Mononuclear cell (primary cell): ENCODE data around the gene PRKD2. TPM values are rescaled to one million over a fixed set of nuclear protein-coding genes. Genes with fewer than 3 reads are reported as not detected.

ENCODE experiments used
- H3K27me3 ChIP-seq: 2 replicates; pipeline ENCODE4 v1.6.0; 2011; ENCODE audit warnings: low read length, control low read depth; ENCODE audit not compliant: insufficient read depth
- H3K4me1 ChIP-seq: 2 replicates; pipeline ENCODE4 v1.5.1; 2011; ENCODE audit warnings: mild to moderate bottlenecking, low read length, control low read depth; ENCODE audit not compliant: insufficient read depth
- H3K4me3 ChIP-seq: 2 replicates; pipeline ENCODE4 v1.5.1; 2011; ENCODE audit warnings: mild to moderate bottlenecking, low read length, moderate library complexity
- H3K9me3 ChIP-seq: 2 replicates; pipeline ENCODE4 v1.5.1; 2011; ENCODE audit warnings: low read depth, mild to moderate bottlenecking, control low read depth, low read length
- total RNA-seq: library from RNA; depleted of rRNA; stranded (reverse); fragments of >200 nt; gene quantifications from one replicate; pipeline ENCODE4 v1.2.3, GENCODE V29; 2012

Gene PRKD2
- total RNA-seq, 1 donor: 25.2 TPM

DNA sequence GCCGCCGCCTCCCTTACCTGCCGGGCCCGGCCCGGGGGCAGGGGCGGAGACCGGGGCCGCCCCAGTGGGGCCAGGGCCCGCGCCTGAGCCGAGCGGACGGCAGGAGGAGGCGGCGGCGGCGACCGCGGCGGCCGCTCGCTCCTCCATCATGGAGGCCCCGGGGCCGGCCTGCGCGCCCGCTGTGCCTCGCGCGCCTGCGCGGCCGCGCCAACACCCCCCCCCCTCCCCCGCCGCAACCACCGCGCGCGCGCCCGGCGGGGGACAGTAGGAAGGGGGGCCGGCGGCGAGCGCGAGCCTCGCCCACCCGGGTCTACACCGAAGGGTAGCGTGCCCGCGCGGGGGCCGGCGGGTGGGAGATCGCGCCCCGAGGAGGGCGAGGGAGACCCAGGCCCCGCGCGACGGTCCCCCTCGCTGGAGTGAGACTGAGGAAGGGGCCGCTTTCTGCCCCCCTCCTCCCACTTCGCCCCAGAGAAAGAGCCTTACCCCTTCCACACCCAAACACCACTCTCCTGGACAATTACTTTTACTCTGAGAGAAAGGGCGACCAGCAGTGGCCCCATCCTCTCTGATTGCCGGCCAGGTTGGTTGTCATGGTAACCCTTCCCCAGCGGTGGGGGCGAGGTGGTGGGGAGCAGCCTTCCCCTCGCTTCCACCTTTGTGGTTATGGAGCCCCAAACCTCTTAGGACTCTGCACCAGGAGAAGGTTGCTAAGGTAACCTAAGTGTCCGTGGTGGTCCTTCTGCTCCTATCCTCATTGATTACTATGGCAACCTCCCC, 29.6 kb upstream of the PRKD2 start, which contains the start of gene STRN4:
Gene STRN4 (minus strand): TSS at position 170 of the 777 bp plus-strand sequence. CDS start 20 bp downstream, at position 150.
- Histone ChIP-seq H3K9me3 (no peaks in the 10 kb centered on the region), H3K4me1 (peaks cover 46% of the 10 kb centered on the region), H3K4me3 (peak within 1 kb of the TSS; percentile 74), H3K27me3 (no peaks in the 10 kb centered on the region)

DNA sequence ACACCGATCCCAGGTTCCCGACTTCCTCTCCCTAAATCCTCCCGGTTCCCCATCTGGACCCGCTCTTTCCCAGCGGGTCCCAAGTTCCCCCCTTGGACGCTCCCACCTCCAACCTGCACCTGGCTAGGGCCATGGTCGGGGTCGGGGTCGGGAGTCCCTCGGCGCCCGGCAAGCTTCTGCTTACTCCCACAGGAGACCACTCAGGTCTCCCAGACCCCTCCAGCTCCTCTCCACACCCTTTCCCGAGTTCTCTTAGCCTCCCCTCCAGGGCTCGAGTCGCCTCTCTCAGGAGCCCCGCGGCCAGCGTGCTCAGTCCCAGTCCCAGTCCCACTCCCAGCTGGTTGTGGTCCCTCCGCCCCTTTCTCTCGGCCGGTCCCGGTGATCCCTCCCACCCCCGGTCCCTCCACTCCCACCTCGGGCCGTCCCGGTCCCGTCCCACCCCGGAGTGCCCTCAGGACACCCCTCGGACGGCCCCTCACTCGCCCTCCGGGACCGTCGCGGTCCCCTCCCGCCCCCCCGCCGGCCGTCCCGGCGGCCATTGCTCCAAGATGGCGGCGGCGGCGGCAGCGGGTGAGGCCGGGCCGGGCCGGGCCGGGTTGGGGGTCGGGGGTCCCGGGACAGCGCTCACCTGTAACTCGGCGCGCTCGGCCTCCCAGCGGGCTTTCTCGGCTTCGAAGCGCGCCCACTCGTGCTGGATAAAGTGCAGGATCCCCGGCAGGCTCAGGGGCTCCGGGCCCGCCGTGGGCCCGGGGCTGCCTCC, 28.8 kb upstream of the PRKD2 start, which contains the start of gene FKRP:
Gene FKRP (plus strand): TSS at position 537 of the 760 bp plus-strand sequence. CDS start 9,394 bp downstream, outside the sequence.
- Histone ChIP-seq H3K27me3 (no peaks in the 10 kb centered on the region), H3K9me3 (no peaks in the 10 kb centered on the region), H3K4me3 (peak within 1 kb of the TSS; percentile 74), H3K4me1 (peaks cover 50% of the 10 kb centered on the region)

DNA sequence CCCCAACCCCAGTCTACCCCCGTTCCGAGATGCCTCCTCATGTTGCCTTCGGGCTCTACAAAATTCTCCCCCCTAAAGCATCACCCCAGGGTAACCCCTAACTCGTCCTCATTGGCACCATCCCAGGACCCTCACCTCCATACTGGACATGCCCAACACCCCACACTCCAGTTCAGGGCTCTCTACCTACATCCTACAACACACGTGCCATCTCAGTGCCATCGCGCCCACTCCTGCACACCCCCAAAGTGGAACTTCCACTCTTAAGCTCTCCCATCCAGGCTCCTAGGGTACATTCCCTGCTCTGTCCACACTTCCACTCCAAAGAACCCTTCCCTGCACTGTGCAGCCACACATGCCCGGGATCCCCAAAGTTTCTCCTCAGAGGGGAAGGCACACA, 28.1 kb upstream of the PRKD2 start:
- Histone ChIP-seq H3K4me1 (peaks cover 53% of the 10 kb centered on the region), H3K4me3 (peak overlapping the region; percentile 74), H3K9me3 (no peaks in the 10 kb centered on the region), H3K27me3 (no peaks in the 10 kb centered on the region)

DNA sequence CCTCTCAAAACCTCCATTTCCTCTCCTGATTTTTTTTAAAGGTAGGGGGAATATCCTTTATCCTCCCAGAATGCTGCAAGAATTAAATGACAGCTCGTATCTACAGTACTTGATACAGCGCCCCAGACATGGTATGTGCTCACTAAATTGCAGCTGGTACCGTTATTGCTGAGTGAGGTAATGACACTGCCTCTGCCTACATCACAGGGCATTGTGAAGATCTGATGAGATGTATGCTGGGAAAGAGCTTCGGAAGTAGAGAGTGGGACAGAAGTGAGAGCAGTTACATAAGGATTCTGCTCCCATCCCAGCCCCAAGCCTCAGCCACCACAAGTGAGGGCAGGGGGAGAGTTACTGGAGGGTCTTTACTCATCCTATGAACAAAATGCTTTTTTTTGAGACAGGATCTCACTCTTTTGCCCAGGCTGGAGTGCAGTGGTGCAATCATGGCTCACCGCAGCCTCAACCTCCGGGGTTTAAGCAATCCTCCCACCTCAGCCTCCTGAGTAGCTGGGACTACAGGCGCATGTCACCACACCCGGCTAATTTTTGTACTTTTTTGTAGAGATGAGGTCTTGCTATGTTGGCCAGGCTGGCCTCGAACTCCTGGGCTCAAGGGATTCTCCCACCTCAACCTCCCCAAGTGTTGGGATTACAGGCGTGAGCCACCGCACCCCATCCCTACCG, 27.2 kb upstream of the PRKD2 start:
- no peaks in the 10 kb centered on the region for H3K9me3 ChIP-seq
- H3K27me3 ChIP-seq: no peaks in the 10 kb centered on the region
- H3K4me1 ChIP-seq: peaks cover 53% of the 10 kb centered on the region
- H3K4me3 ChIP-seq: no peak overlapping the region

DNA sequence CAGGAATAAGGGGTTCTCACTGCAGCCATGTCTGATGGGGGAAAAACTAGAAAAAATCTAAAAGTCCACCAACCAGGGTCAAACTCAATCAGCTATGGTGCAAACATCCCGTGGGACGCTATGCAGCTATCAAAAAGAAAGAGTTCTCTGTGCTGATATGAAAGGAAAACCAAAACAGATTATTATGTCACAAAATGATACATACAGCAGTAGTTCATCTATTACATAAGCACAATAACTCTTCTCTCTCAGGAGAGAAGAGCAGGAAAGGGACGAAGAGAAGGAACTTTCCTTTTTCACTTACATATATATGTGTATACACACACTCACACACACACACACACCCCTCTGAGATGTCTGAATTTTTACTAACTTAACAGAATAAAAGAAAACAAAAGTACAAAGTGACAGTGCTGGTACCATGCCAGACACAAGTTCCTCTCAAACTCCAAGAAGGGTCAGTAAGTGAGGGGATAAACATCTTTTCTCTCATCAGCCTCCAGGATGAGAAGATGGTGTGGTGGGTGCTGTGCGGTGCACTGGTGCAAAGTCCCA, 26.1 kb upstream of the PRKD2 start:
- Histone ChIP-seq H3K4me1 (peaks cover 53% of the 10 kb centered on the region), H3K27me3 (no peaks in the 10 kb centered on the region)

DNA sequence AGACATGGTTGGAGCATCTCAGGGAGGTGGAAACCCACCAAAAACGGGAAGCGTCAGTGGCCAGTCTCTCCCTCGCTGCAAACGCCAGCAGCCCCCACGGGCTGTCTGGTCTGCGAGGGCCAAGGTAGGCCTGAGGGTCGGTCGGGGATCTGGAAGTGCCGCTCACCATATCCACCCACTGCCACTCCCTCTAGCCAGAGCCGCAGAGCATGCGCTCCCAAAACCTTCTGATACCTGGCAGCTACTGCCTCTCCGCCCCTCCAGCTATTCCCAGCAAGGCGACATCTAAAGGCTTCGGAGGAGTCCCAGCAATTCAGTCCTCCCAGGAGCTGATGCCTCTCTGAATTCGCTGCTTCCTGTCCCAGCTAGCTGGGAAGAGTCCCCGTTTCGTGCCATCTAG, 24.5 kb upstream of the PRKD2 start:
- H3K4me1 ChIP-seq: peaks cover 51% of the 10 kb centered on the region

More for the DNA sequence above, 26.1 kb upstream of the PRKD2 start:
- Histone ChIP-seq H3K4me3 (no peak overlapping the region), H3K9me3 (no peaks in the 10 kb centered on the region)

DNA sequence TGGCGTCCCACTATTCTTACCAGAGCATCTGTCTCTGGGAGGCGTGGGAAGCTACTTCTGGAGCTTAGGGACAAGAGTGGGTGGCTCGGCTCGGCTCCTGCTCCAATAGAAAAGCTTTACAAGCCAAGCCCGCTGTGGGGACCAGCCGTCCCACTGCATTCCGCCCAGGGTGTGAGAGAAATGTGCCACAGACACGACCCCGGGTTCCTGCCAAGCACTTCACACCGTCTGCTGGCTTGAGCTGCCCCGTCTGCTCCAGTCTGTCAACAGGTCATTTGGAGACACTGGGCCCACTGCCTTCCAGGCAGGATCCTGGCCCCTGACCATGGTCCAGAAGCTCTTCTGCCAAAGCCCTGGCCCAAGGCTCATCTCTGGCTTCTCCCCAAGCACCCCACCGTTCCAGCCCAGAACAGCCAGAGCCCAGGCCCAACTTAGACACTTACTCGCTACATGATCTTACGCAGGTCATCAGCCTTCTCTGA, 22.4 kb upstream of the PRKD2 start:
- H3K4me1 ChIP-seq: peaks cover 53% of the 10 kb centered on the region
- H3K4me3 ChIP-seq: no peak overlapping the region
- H3K9me3 ChIP-seq: no peaks in the 10 kb centered on the region
- no peaks in the 10 kb centered on the region for H3K27me3 ChIP-seq

More for the DNA sequence above, 24.5 kb upstream of the PRKD2 start:
- Histone ChIP-seq H3K27me3 (no peaks in the 10 kb centered on the region), H3K9me3 (no peaks in the 10 kb centered on the region), H3K4me3 (no peak overlapping the region)

DNA sequence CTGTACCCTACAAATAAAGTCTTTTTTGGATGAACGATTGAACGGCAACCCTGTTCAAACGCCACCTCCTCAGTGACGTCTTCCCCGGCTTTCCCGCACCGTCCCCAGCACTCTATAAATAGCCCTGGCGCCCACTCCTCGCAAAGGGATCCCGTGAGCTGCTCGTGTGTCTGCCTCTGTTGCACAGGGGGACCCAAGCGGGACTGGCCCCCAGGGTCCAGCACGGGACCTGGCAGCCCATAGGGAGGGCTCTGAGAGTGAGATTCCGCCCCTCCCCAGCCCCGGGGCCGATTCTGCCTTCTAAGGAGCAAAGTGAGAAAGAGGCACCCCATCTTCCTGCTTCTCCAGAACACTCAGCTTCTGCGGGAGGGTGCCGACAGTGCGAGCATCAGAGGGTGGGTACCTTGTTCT, 20.9 kb upstream of the PRKD2 start:
- peaks cover 54% of the 10 kb centered on the region for H3K4me1 ChIP-seq
- H3K4me3 ChIP-seq: no peak overlapping the region
- no peaks in the 10 kb centered on the region for H3K9me3 ChIP-seq
- no peaks in the 10 kb centered on the region for H3K27me3 ChIP-seq

DNA sequence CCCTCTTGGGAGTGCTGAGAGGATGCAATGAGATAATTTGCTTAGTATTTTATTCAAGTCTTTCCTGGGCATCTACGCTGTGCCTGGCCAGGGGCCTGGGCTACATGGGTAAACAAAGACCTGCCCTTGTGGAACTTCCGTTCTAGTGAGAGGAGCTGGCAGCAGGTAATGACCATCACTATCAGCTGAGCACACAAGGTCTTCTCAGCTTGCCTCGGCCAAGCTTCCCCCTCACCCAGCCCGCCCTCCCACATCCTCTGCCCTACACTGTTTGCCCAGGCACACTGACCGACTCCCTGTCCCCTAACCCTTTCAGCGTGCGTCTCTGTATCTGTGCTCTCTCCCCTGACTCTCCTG, 20.4 kb upstream of the PRKD2 start:
- Histone ChIP-seq H3K27me3 (no peaks in the 10 kb centered on the region), H3K4me3 (no peak overlapping the region), H3K4me1 (peaks cover 56% of the 10 kb centered on the region), H3K9me3 (no peaks in the 10 kb centered on the region)

DNA sequence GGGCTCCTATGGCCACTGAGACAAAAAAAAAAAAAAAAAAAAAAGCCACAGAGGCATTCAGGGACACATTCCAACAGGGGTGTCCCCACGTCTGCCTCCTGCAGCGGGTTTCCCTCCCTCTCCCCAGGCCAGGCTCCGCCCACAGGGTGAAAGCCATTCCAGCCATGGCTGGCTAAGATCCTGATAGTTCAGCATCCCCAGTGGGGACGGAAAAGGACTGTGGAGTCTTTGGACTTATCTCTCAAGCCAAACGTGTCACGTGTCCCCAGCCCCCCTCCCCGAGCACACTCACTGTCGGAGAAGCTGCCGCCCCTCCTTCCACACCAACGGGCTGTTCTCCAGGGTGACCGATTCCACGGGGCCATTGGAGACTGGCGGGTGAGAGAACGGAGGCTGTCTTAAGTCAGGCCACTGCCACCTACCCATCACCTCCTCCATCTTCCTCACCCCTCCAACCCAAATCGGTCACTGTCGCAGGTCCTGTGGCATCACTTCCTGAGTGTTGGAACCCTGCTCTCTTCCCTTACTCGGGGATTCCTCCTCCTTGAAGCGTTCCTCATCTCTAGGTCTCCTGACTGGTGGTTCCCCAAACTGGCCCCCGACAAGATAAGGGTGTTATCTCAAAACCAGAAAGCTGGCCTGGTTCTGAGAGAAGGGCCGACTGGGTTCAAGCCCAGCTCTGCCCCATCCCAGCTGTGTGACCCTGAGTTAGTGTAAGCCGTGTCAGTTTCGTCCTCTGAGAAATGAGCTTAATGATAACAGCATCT, 19.8 kb upstream of the PRKD2 start:
- Histone ChIP-seq H3K4me3 (no peak overlapping the region), H3K9me3 (no peaks in the 10 kb centered on the region), H3K4me1 (peaks cover 57% of the 10 kb centered on the region), H3K27me3 (no peaks in the 10 kb centered on the region)

DNA sequence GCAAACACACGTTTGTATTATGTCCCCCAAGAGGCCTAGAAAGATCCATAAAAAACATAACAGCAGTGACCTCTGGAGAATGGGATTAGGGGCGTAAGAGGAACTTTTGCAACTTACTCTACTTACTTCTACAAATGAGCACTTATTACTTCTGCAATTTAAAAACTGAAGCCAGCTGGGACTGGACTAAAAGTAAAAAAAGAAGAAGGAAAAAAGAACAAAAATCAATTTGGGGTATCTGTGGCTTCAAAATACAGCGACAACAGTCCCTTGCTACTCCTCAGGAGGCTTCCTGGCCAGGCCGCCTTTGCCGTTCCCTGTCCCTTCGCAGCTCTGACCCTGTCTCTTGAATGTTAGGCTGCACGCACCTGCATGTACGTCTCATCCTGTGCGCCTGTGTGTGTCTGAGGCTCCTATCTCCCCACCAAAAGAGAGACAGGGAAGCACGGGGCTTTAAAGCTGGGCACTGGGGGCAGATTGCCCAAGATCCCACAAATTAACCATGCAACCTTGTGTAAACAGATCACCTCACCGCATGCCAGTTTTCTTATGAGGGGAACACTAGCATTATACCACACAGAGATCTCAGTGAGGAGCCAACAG, 16.9 kb upstream of the PRKD2 start:
- peaks cover 76% of the 10 kb centered on the region for H3K4me1 ChIP-seq
- no peaks in the 10 kb centered on the region for H3K9me3 ChIP-seq
- no peak overlapping the region for H3K4me3 ChIP-seq
- no peaks in the 10 kb centered on the region for H3K27me3 ChIP-seq

DNA sequence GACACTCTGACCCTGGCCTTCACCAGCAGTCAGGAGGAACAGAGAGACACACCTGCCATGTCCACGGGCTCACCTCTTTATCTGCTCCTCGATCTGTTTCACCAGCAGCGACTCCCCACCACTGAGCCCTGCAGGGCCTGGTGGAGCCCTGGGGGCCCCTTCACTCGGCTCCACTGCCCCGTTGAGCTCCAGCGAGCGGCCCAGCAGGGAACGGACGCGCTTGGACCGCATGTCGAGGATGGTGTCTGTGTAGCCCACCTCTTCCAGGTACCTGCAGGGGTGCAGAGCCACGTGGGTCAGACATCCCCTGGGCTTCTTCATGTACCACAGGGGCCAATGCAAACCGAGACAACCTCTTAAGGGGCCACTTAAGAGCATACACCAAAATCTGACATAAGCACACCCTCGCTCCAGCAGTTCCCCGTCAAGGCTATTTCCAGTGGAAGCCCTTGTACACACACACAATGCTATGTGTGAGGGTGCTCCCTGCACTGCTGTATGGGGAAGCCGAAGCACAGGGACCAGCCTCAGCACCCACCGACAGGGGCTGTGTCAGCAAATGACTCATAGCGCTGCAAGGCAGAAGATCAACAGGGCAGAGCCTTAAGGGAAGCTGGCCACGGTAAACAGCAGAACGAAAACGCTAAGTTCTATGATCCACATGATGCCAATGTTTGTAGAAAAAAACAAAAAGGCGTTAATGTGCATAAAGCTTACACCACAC, 16.2 kb upstream of the PRKD2 start:
- no peaks in the 10 kb centered on the region for H3K9me3 ChIP-seq
- H3K4me3 ChIP-seq: no peak overlapping the region
- peaks cover 83% of the 10 kb centered on the region for H3K4me1 ChIP-seq
- no peaks in the 10 kb centered on the region for H3K27me3 ChIP-seq

DNA sequence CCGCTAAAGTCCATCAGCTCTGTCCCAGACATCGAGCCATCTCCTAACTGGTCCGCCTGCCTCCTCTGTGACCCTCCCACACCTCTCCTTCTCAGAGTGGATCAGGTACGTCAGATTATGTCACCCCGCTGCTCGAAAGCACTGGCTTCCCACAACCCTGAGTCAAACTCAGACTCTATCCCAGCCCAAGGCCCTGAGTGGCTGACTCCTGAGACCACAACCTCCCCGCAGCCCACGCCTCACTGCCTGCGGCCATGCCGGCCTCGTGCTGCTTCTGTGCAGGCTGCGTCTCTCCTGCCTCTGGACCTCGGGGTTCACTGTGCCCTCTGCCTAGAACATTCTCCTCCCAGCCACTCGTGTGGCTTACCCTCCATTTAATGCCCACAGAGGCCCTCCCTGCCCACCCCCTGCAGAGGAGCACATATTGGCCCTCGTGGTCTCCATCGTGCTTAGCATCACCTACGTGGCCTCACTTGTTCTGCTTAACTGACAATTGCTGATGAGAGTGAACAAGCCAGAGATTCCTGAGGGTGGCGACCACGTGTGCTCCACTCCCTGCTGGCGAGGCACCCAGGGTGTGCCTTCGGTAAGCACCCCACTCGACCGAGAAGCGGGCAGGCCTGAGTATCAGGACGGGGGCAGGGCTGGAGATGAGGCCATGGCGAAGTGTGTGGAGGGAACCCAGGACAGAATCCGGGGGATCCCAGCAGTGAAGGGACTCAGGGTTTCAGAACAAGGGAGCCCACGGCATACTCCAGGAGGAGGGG, 15.4 kb upstream of the PRKD2 start:
- no peak overlapping the region for H3K4me3 ChIP-seq
- H3K27me3 ChIP-seq: no peaks in the 10 kb centered on the region
- no peaks in the 10 kb centered on the region for H3K9me3 ChIP-seq
- H3K4me1 ChIP-seq: peaks cover 83% of the 10 kb centered on the region
